Measurements from ENCODE around the gene MEIS2. TPM values are rescaled to one million over a fixed set of nuclear protein-coding genes. Genes with fewer than 3 reads are reported as not detected.

MEIS2 gene
- total RNA-seq, 1 donor from 2014 or later: 58.5 TPM

GRCh38 chr15:36965570-36966342 lies 134.6 kb downstream of the MEIS2 start:
- H3K27ac Mint-ChIP-seq (ENCODE audit: unreplicated experiment): no peak overlapping the region
- H3K4me3 Mint-ChIP-seq: no peak overlapping the region
- H3K36me3 Mint-ChIP-seq (ENCODE audit: low read depth): no peaks in the 10 kb centered on the region
- no peaks in the 10 kb centered on the region for H3K4me1 Mint-ChIP-seq
- no peaks in the 10 kb centered on the region for H3K27me3 Mint-ChIP-seq (ENCODE audit: low read depth)
- no peak for TF ChIP-seq CTCF (conservative IDR thresholded peaks at IDR 0.05)
- DNase-seq (ENCODE audit: low read depth, low spot score): no peak
- H3K9me3 Mint-ChIP-seq: no peaks in the 10 kb centered on the region

- Mint-ChIP-seq H3K4me1 (no peaks in the 10 kb centered on the region), H3K9me3 (no peaks in the 10 kb centered on the region)
- no peak for TF ChIP-seq CTCF (conservative IDR thresholded peaks at IDR 0.05)
These were observed 135.7 kb downstream of the MEIS2 start for GRCh38 chr15:36964626-36965025.

GRCh38 chr15:36961956-36962355 lies 138.4 kb downstream of the MEIS2 start:
- Mint-ChIP-seq H3K9me3 (no peaks in the 10 kb centered on the region), H3K27ac (ENCODE audit: unreplicated experiment) (no peak overlapping the region), H3K27me3 (ENCODE audit: low read depth) (no peaks in the 10 kb centered on the region), H3K4me3 (no peak overlapping the region), H3K4me1 (peaks cover 3% of the 10 kb centered on the region), H3K36me3 (ENCODE audit: low read depth) (no peaks in the 10 kb centered on the region)
- no peak for DNase-seq (ENCODE audit: low read depth, low spot score)
- TF ChIP-seq CTCF (conservative IDR thresholded peaks at IDR 0.05): no peak

More at GRCh38 chr15:36964626-36965025, 135.7 kb downstream of the MEIS2 start:
- Mint-ChIP-seq H3K27ac (ENCODE audit: unreplicated experiment) (no peak overlapping the region), H3K36me3 (ENCODE audit: low read depth) (no peaks in the 10 kb centered on the region), H3K4me3 (no peak overlapping the region), H3K27me3 (ENCODE audit: low read depth) (no peaks in the 10 kb centered on the region)
- no peak for DNase-seq (ENCODE audit: low read depth, low spot score)

GRCh38 chr15:36960947-36961227 lies 139.5 kb downstream of the MEIS2 start:
- H3K4me3 Mint-ChIP-seq: no peak overlapping the region
- no peak overlapping the region for H3K27ac Mint-ChIP-seq (ENCODE audit: unreplicated experiment)
- TF ChIP-seq CTCF (conservative IDR thresholded peaks at IDR 0.05): no peak

GRCh38 chr15:36960179-36960946 lies 140.0 kb downstream of the MEIS2 start:
- no peaks in the 10 kb centered on the region for H3K27me3 Mint-ChIP-seq (ENCODE audit: low read depth)
- no peak overlapping the region for H3K4me3 Mint-ChIP-seq

More at GRCh38 chr15:36960947-36961227, 139.5 kb downstream of the MEIS2 start:
- H3K4me1 Mint-ChIP-seq: peaks cover 3% of the 10 kb centered on the region
- no peaks in the 10 kb centered on the region for H3K27me3 Mint-ChIP-seq (ENCODE audit: low read depth)
- no peaks in the 10 kb centered on the region for H3K9me3 Mint-ChIP-seq
- H3K36me3 Mint-ChIP-seq (ENCODE audit: low read depth): peaks cover 2% of the 10 kb centered on the region
- no peak for DNase-seq (ENCODE audit: low read depth, low spot score)

More at GRCh38 chr15:36960179-36960946, 140.0 kb downstream of the MEIS2 start:
- peaks cover 3% of the 10 kb centered on the region for H3K4me1 Mint-ChIP-seq
- peaks cover 2% of the 10 kb centered on the region for H3K36me3 Mint-ChIP-seq (ENCODE audit: low read depth)
- no peak overlapping the region for H3K27ac Mint-ChIP-seq (ENCODE audit: unreplicated experiment)
- DNase-seq (ENCODE audit: low read depth, low spot score): no peak
- no peak for TF ChIP-seq CTCF (conservative IDR thresholded peaks at IDR 0.05)
- H3K9me3 Mint-ChIP-seq: no peaks in the 10 kb centered on the region

Data from neural crest cell (in vitro differentiated cells).